ENCODE results near the gene QSOX1. TPM values are rescaled to one million over a fixed set of nuclear protein-coding genes. Genes with fewer than 3 reads are reported as not detected.

Gene QSOX1
- total RNA-seq, 4 donors from 2014 or later, result 34.9 to 72.3 (median 51.5) TPM

DNA sequence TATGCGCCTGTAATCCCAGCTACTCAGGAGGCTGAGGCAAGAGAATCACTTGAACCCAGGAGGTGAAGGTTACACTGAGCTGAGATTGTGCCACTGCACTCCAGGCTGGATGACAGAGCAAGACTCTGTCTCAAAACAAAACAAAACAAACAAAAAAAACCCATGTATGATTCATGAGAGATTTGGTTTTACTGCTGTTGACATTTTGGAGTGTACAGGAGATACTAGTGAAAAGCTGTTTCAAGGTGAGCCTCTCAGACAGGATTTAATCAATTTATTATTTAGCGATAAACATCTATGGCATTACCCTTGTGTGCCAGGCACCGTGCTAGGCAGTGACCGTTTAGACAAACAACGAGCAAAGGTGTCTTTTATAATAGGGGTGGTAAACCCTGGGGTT is 91.9 kb downstream of the QSOX1 start:
- Histone ChIP-seq H3K4me1 (peaks cover 0 to 5% (median 0%) of the 10 kb centered on the region in 4 donors), H3K9me3 (no peaks in the 10 kb centered on the region), H3K27me3 (no peaks in the 10 kb centered on the region), H3K36me3 (no peaks in the 10 kb centered on the region), H3K27ac (no peak overlapping the region), H3K4me3 (no peak overlapping the region)
- TF ChIP-seq CTCF (IDR thresholded peaks at IDR 0.05) (no peak), POLR2A (IDR thresholded peaks at IDR 0.05) (no peak)
- peak in 1 of 3 donors; percentile 15 for DNase-seq

DNA sequence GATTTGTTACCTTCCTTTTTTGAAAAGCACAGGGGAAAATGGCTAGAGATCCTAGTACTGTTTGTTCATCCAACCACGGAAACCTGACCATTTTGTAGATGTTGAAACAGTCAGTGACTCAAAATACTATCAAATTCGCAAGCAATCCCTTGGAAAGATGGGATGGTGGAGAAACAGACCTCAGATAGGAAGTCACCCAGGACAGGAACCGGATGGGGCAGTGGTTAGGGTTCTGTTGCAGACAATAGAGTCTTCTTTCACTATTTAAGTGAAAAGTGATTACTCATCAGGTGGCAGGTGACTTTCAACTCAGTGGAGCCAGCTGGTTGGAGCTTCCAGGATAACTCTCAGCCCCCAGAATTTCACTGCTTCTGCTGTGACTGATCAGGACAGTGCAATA is 92.4 kb downstream of the QSOX1 start:
- TF ChIP-seq POLR2A (IDR thresholded peaks at IDR 0.05) (no peak), CTCF (IDR thresholded peaks at IDR 0.05) (no peak)
- Histone ChIP-seq H3K4me1 (peaks cover 0 to 5% (median 0%) of the 10 kb centered on the region in 4 donors), H3K27me3 (no peaks in the 10 kb centered on the region), H3K27ac (no peak overlapping the region), H3K36me3 (no peaks in the 10 kb centered on the region), H3K9me3 (no peaks in the 10 kb centered on the region), H3K4me3 (no peak overlapping the region)
- peak in 1 of 3 donors; percentile 5 for DNase-seq

GRCh38 chr1:180247580-180247979 is 92.9 kb downstream of the QSOX1 start:
- DNase-seq, result no peak
- Histone ChIP-seq H3K4me1 (peaks cover 0 to 5% (median 0%) of the 10 kb centered on the region in 4 donors), H3K4me3 (no peak overlapping the region), H3K27ac (no peak overlapping the region), H3K36me3 (no peaks in the 10 kb centered on the region), H3K9me3 (no peaks in the 10 kb centered on the region), H3K27me3 (no peaks in the 10 kb centered on the region)
- TF ChIP-seq CTCF (IDR thresholded peaks at IDR 0.05) (no peak), POLR2A (IDR thresholded peaks at IDR 0.05) (no peak)

DNA sequence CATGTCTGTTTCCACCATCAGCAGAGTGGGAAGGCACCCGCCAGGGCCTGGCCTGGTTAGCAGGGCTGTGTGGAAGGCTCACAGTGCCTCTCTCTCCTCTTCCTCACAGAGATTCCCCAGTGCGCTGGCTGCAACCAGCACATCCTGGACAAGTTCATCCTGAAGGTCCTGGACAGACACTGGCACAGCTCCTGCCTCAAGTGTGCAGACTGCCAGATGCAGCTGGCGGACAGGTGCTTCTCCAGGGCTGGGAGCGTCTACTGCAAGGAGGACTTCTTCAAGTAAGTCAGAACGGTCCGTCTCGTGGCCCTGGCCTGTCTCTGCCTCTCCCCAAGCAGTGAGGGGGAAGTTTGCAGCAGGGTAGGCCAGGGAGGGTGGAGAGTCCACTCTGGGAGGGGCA is 93.5 kb downstream of the QSOX1 start:
- no peak overlapping the region for H3K4me3 ChIP-seq
- no peaks in the 10 kb centered on the region for H3K27me3 ChIP-seq
- TF ChIP-seq POLR2A (IDR thresholded peaks at IDR 0.05) (no peak), CTCF (IDR thresholded peaks at IDR 0.05) (no peak)
- no peak overlapping the region for H3K27ac ChIP-seq
- no peaks in the 10 kb centered on the region for H3K9me3 ChIP-seq
- no peaks in the 10 kb centered on the region for H3K36me3 ChIP-seq
- peaks cover 0 to 5% (median 0%) of the 10 kb centered on the region in 4 donors for H3K4me1 ChIP-seq
- DNase-seq, result peak in 1 of 3 donors; percentile 35

- peak in 1 of 3 donors; percentile 21 for DNase-seq
Measured at GRCh38 chr1:180248731-180249681, 94.3 kb downstream of the QSOX1 start.

More at GRCh38 chr1:180248731-180249681, 94.3 kb downstream of the QSOX1 start:
- Histone ChIP-seq H3K4me3 (no peak overlapping the region), H3K27ac (no peak overlapping the region), H3K9me3 (no peaks in the 10 kb centered on the region), H3K4me1 (peaks cover 0 to 5% (median 0%) of the 10 kb centered on the region in 4 donors), H3K27me3 (no peaks in the 10 kb centered on the region), H3K36me3 (no peaks in the 10 kb centered on the region)
- TF ChIP-seq CTCF (IDR thresholded peaks at IDR 0.05), result no peak
- no peak for TF ChIP-seq POLR2A (IDR thresholded peaks at IDR 0.05)

Measured in Peyer's patch (tissue), 4 donors.